WTC11 (cell line): ENCODE data around the gene RPL19. TPM values are rescaled to one million over a fixed set of nuclear protein-coding genes. Genes with fewer than 3 reads are reported as not detected.

ENCODE experiments used
- ATAC-seq: fragments of 200-7000 bp; cut with Tn5 transposase; 2 replicates; pipeline ENCODE4 v1.10.0; 2021; ENCODE audit warnings: mild to moderate bottlenecking, moderate library complexity
- CTCF ChIA-PET: fragments of 300-600 bp; sonication (Branson Sonifier 250); formaldehyde crosslinking; loops from one replicate; lab custom pipeline; 2021; ENCODE audit warnings: antibody characterized with exemption; lab: Charles Lee
- POLR2A ChIA-PET: fragments of 350-600 bp; sonication (Branson Sonifier 250); formaldehyde crosslinking; loops from one replicate; lab custom pipeline; 2021; ENCODE audit warnings: antibody characterized with exemption; lab: Charles Lee
- DNase-seq: peaks from one replicate; pipeline ENCODE4 v3.0.0; 2021; ENCODE audit warnings: low spot score
- H3K27ac Mint-ChIP-seq: 2 replicates; pipeline ENCODE4 v1.8.0; 2021; ENCODE audit warnings: mixed read lengths
- H3K27me3 Mint-ChIP-seq: 2 replicates; pipeline ENCODE4 v1.8.0; 2021; ENCODE audit warnings: low read depth, mild to moderate bottlenecking, moderate library complexity, mixed read lengths
- H3K36me3 Mint-ChIP-seq: 2 replicates; pipeline ENCODE4 v1.8.0; 2021; ENCODE audit warnings: mixed read lengths
- H3K4me1 Mint-ChIP-seq: 2 replicates; pipeline ENCODE4 v1.8.0; 2022; ENCODE audit warnings: mixed read lengths
- H3K4me3 Mint-ChIP-seq: 2 replicates; pipeline ENCODE4 v1.8.0; 2021; ENCODE audit warnings: mild to moderate bottlenecking, moderate library complexity, mixed read lengths
- H3K9me3 Mint-ChIP-seq: 2 replicates; pipeline ENCODE4 v1.8.0; 2021; ENCODE audit warnings: mixed read lengths
- ATF1 ChIP-seq: sonication (generic); formaldehyde crosslinking; IDR thresholded peaks from 2 replicates; pipeline ENCODE4 v1.8.1; 2023; ENCODE audit warnings: mild to moderate bottlenecking, moderate library complexity, missing genetic modification reagents
- ATF6 ChIP-seq: sonication (generic); formaldehyde crosslinking; IDR thresholded peaks from 2 replicates; pipeline ENCODE4 v1.8.1; 2023; ENCODE audit warnings: mild to moderate bottlenecking, missing genetic modification reagents
- CREB1 ChIP-seq: sonication (generic); formaldehyde crosslinking; IDR thresholded peaks from 2 replicates; pipeline ENCODE4 v1.8.0; 2023; ENCODE audit warnings: mild to moderate bottlenecking, missing genetic modification reagents
- EMX1 ChIP-seq: fragments of 250-450 bp; sonication (Bioruptor Pico); IDR thresholded peaks from 2 replicates; pipeline ENCODE4 v1.8.0; 2021; ENCODE audit warnings: mild to moderate bottlenecking
- ETV6 ChIP-seq: sonication (generic); formaldehyde crosslinking; IDR thresholded peaks from 2 replicates; pipeline ENCODE4 v1.8.1; 2022; ENCODE audit warnings: mild to moderate bottlenecking, missing genetic modification reagents
- FOXK1 ChIP-seq: sonication (generic); formaldehyde crosslinking; IDR thresholded peaks from 2 replicates; pipeline ENCODE4 v1.8.0; 2022; ENCODE audit warnings: mild to moderate bottlenecking, moderate library complexity, missing genetic modification reagents
- IRF2 ChIP-seq: sonication (generic); formaldehyde crosslinking; IDR thresholded peaks from 2 replicates; pipeline ENCODE4 v1.8.0; 2022; ENCODE audit warnings: low read depth, missing genetic modification reagents, borderline replicate concordance
- KAT7 ChIP-seq: sonication (generic); formaldehyde crosslinking; IDR thresholded peaks from 2 replicates; pipeline ENCODE4 v1.8.1; 2023; ENCODE audit warnings: missing genetic modification reagents, mild to moderate bottlenecking, borderline replicate concordance
- NFYB ChIP-seq: sonication (generic); formaldehyde crosslinking; conservative IDR thresholded peaks from 2 replicates; pipeline ENCODE4 v1.8.0; 2022; ENCODE audit warnings: low read depth, missing genetic modification reagents
- NR1H2 ChIP-seq: sonication (generic); formaldehyde crosslinking; IDR thresholded peaks from 2 replicates; pipeline ENCODE4 v1.9.0; 2021; ENCODE audit warnings: mild to moderate bottlenecking, moderate library complexity, missing genetic modification reagents
- NR3C1 ChIP-seq: sonication (generic); formaldehyde crosslinking; conservative IDR thresholded peaks from 2 replicates; pipeline ENCODE4 v1.8.1; 2023; ENCODE audit warnings: low read depth, mild to moderate bottlenecking, missing genetic modification reagents
- SMAD3 ChIP-seq: sonication (generic); formaldehyde crosslinking; IDR thresholded peaks from 2 replicates; pipeline ENCODE4 v1.8.0; 2022; ENCODE audit warnings: missing genetic modification reagents, mild to moderate bottlenecking, borderline replicate concordance
- TEAD1 ChIP-seq: sonication (generic); formaldehyde crosslinking; IDR thresholded peaks from 2 replicates; pipeline ENCODE4 v1.8.0; 2022; ENCODE audit warnings: mild to moderate bottlenecking, missing genetic modification reagents
- TEAD4 ChIP-seq: sonication (generic); formaldehyde crosslinking; IDR thresholded peaks from 2 replicates; pipeline ENCODE4 v1.8.0; 2022; ENCODE audit warnings: mild to moderate bottlenecking, missing genetic modification reagents
- ZBTB21 ChIP-seq: sonication (generic); formaldehyde crosslinking; IDR thresholded peaks from 2 replicates; pipeline ENCODE4 v1.8.1; 2023; ENCODE audit warnings: mild to moderate bottlenecking, missing genetic modification reagents, borderline replicate concordance
- ZNF138 ChIP-seq: sonication (generic); formaldehyde crosslinking; conservative IDR thresholded peaks from 2 replicates; pipeline ENCODE4 v1.8.1; 2022; ENCODE audit warnings: mild to moderate bottlenecking, moderate library complexity, missing genetic modification reagents
- ZNF232 ChIP-seq: sonication (generic); formaldehyde crosslinking; IDR thresholded peaks from 2 replicates; pipeline ENCODE4 v1.8.0; 2022; ENCODE audit warnings: mild to moderate bottlenecking, missing genetic modification reagents
- ZNF263 ChIP-seq: sonication (generic); formaldehyde crosslinking; IDR thresholded peaks from 2 replicates; pipeline ENCODE4 v1.8.1; 2022; ENCODE audit warnings: low read depth, mild to moderate bottlenecking, moderate library complexity, missing genetic modification reagents
- ZNF396 ChIP-seq: fragments of 250-450 bp; sonication (Bioruptor Pico); IDR thresholded peaks from 2 replicates; pipeline ENCODE4 v1.8.0; 2021; ENCODE audit warnings: mild to moderate bottlenecking, moderate library complexity, borderline replicate concordance
- ZNF416 ChIP-seq: fragments of 250-450 bp; sonication (Bioruptor Pico); IDR thresholded peaks from 2 replicates; pipeline ENCODE4 v1.9.0; 2021; ENCODE audit warnings: mild to moderate bottlenecking, inconsistent platforms
- total RNA-seq: library from RNA; stranded (reverse); gene quantifications from 3 replicates; pipeline ENCODE4 v1.2.3, GENCODE V29; 2021
- TF ChIP-seq, protein P1 (sequence below): sonication (generic); formaldehyde crosslinking; IDR thresholded peaks from 2 replicates; pipeline ENCODE4 v1.8.1; 2023; ENCODE audit warnings: mild to moderate bottlenecking, missing genetic modification reagents
- TF ChIP-seq, protein P2 (sequence below): sonication (generic); formaldehyde crosslinking; IDR thresholded peaks from 2 replicates; pipeline ENCODE4 v1.8.0; 2023; ENCODE audit warnings: missing genetic modification reagents
- TF ChIP-seq, protein P3 (sequence below): sonication (generic); formaldehyde crosslinking; IDR thresholded peaks from 2 replicates; pipeline ENCODE4 v1.8.1; 2023; ENCODE audit warnings: mild to moderate bottlenecking, missing genetic modification reagents, borderline replicate concordance

The RPL19 gene
- total RNA-seq, 1 experiment from 2014 or later = 1,970 TPM

- peaks cover 54% of the 10 kb centered on the region for H3K27me3 Mint-ChIP-seq
- peaks cover 36% of the 10 kb centered on the region for H3K4me1 Mint-ChIP-seq
- ATAC-seq (no peak), DNase-seq (no peak)
- ChIA-PET POLR2A (interaction anchor here (0.6 kb wide), 1 partner anchor 762 kb away, joined by 8 read pairs; no protein-coding TSS in a partner anchor), CTCF (interaction anchor here (0.5 to 3.4 kb wide), 6 partner anchors 18 to 186 kb away, joined by 3 to 11 read pairs (median 4); partner anchors contain the start of genes PLXDC1 and STAC2)
- no peak overlapping the region for H3K4me3 Mint-ChIP-seq
- peaks cover 9% of the 10 kb centered on the region for H3K9me3 Mint-ChIP-seq
- H3K27ac Mint-ChIP-seq = no peak overlapping the region
- peaks cover 6% of the 10 kb centered on the region for H3K36me3 Mint-ChIP-seq
- no peak for TF ChIP-seq ZNF263 (CRISPR knock-in tag)
- TF ChIP-seq EMX1 (CRISPR knock-in tag) = no peak
- TF ChIP-seq FOXK1 (CRISPR knock-in tag) = no peak
- no peak for TF ChIP-seq SMAD3 (CRISPR knock-in tag)
These were observed 30.6 kb upstream of the RPL19 start for GRCh38 chr17:39169518-39169917.

GRCh38 chr17:39170109-39170508, 30.0 kb upstream of the RPL19 start:
- Mint-ChIP-seq H3K36me3 (peaks cover 6% of the 10 kb centered on the region), H3K9me3 (peaks cover 9% of the 10 kb centered on the region), H3K27me3 (peaks cover 48% of the 10 kb centered on the region), H3K27ac (no peak overlapping the region), H3K4me1 (peaks cover 40% of the 10 kb centered on the region), H3K4me3 (no peak overlapping the region)
- CTCF ChIA-PET = interaction anchor here (3.4 kb wide), 1 partner anchor 187 kb away, joined by 11 read pairs; no protein-coding TSS in a partner anchor
- POLR2A ChIA-PET = interaction anchor here (0.6 kb wide), 1 partner anchor 762 kb away, joined by 8 read pairs; no protein-coding TSS in a partner anchor
- no peak for ATAC-seq
- DNase-seq = no peak
- TF ChIP-seq NR3C1 (no peak), ZBTB21 (CRISPR knock-in tag) (no peak), ZNF263 (CRISPR knock-in tag) (no peak), ETV6 (CRISPR knock-in tag) (no peak), CREB1 (no peak), TEAD1 (CRISPR knock-in tag) (no peak), NR1H2 (CRISPR knock-in tag) (no peak), NFYB (CRISPR knock-in tag) (no peak), ATF6 (no peak), ZNF232 (CRISPR knock-in tag) (no peak), IRF2 (CRISPR knock-in tag) (no peak), FOXK1 (CRISPR knock-in tag) (no peak), ZNF396 (no peak), TEAD4 (CRISPR knock-in tag) (no peak)

- Mint-ChIP-seq H3K27me3 (peaks cover 44% of the 10 kb centered on the region), H3K9me3 (peaks cover 9% of the 10 kb centered on the region), H3K4me1 (peaks cover 44% of the 10 kb centered on the region), H3K27ac (no peak overlapping the region), H3K4me3 (no peak overlapping the region), H3K36me3 (peaks cover 6% of the 10 kb centered on the region)
- POLR2A ChIA-PET = no interaction called here
- ATAC-seq (no peak), DNase-seq (no peak)
- TF ChIP-seq NR1H2 (CRISPR knock-in tag) = no peak
- TF ChIP-seq, protein P1, sequence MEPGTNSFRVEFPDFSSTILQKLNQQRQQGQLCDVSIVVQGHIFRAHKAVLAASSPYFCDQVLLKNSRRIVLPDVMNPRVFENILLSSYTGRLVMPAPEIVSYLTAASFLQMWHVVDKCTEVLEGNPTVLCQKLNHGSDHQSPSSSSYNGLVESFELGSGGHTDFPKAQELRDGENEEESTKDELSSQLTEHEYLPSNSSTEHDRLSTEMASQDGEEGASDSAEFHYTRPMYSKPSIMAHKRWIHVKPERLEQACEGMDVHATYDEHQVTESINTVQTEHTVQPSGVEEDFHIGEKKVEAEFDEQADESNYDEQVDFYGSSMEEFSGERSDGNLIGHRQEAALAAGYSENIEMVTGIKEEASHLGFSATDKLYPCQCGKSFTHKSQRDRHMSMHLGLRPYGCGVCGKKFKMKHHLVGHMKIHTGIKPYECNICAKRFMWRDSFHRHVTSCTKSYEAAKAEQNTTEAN (CRISPR knock-in tag) = no peak
- CTCF ChIA-PET = interaction anchor here (0.6 to 3.4 kb wide), 3 partner anchors 18 to 252 kb away, joined by 3 to 11 read pairs (median 4); no protein-coding TSS in a partner anchor
These were observed 29.5 kb upstream of the RPL19 start for GRCh38 chr17:39170558-39170957.

GRCh38 chr17:39171933-39172332, 28.1 kb upstream of the RPL19 start:
- H3K36me3 Mint-ChIP-seq = peaks cover 6% of the 10 kb centered on the region
- peaks cover 39% of the 10 kb centered on the region for H3K4me1 Mint-ChIP-seq
- no peak overlapping the region for H3K27ac Mint-ChIP-seq
- peaks cover 9% of the 10 kb centered on the region for H3K9me3 Mint-ChIP-seq
- DNase-seq (no peak), ATAC-seq (no peak)
- POLR2A ChIA-PET = no interaction called here
- no peak overlapping the region for H3K4me3 Mint-ChIP-seq
- CTCF ChIA-PET = interaction anchor here (0.5 to 1.7 kb wide), 3 partner anchors 23 to 189 kb away, joined by 3 to 5 read pairs (median 4); no protein-coding TSS in a partner anchor
- no peak for TF ChIP-seq ZNF232 (CRISPR knock-in tag)
- TF ChIP-seq, protein P2, sequence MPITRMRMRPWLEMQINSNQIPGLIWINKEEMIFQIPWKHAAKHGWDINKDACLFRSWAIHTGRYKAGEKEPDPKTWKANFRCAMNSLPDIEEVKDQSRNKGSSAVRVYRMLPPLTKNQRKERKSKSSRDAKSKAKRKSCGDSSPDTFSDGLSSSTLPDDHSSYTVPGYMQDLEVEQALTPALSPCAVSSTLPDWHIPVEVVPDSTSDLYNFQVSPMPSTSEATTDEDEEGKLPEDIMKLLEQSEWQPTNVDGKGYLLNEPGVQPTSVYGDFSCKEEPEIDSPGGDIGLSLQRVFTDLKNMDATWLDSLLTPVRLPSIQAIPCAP = no peak
- no peak for TF ChIP-seq ZNF416 (CRISPR knock-in tag)
- TF ChIP-seq ATF1 = no peak
- TF ChIP-seq, protein P3, sequence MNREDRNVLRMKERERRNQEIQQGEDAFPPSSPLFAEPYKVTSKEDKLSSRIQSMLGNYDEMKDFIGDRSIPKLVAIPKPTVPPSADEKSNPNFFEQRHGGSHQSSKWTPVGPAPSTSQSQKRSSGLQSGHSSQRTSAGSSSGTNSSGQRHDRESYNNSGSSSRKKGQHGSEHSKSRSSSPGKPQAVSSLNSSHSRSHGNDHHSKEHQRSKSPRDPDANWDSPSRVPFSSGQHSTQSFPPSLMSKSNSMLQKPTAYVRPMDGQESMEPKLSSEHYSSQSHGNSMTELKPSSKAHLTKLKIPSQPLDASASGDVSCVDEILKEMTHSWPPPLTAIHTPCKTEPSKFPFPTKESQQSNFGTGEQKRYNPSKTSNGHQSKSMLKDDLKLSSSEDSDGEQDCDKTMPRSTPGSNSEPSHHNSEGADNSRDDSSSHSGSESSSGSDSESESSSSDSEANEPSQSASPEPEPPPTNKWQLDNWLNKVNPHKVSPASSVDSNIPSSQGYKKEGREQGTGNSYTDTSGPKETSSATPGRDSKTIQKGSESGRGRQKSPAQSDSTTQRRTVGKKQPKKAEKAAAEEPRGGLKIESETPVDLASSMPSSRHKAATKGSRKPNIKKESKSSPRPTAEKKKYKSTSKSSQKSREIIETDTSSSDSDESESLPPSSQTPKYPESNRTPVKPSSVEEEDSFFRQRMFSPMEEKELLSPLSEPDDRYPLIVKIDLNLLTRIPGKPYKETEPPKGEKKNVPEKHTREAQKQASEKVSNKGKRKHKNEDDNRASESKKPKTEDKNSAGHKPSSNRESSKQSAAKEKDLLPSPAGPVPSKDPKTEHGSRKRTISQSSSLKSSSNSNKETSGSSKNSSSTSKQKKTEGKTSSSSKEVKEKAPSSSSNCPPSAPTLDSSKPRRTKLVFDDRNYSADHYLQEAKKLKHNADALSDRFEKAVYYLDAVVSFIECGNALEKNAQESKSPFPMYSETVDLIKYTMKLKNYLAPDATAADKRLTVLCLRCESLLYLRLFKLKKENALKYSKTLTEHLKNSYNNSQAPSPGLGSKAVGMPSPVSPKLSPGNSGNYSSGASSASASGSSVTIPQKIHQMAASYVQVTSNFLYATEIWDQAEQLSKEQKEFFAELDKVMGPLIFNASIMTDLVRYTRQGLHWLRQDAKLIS (CRISPR knock-in tag) = no peak
- no peak for TF ChIP-seq ZNF138 (CRISPR knock-in tag)
- TF ChIP-seq ETV6 (CRISPR knock-in tag) = no peak
- TF ChIP-seq KAT7 (CRISPR knock-in tag) = no peak
- no peak for TF ChIP-seq IRF2 (CRISPR knock-in tag)
- peaks cover 30% of the 10 kb centered on the region for H3K27me3 Mint-ChIP-seq
